HG02973 (cell line): ENCODE results near the gene PCBD2.
A peak's percentile ranks its signal among the peaks of the same experiment; 100 is the strongest.
"Not testable (repeated sequence)": the region's sequence is repeated elsewhere in the genome, so short reads cannot be mapped to it uniquely, and the experiment has no call there.

ENCODE experiments used
- ATAC-seq: cut with Tn5 transposase; IDR thresholded peaks from one replicate; pipeline ENCODE4 v1.9.1; 2021; ENCODE audit warnings: moderate library complexity; ENCODE audit not compliant: unreplicated experiment

PCBD2 gene

GRCh38 chr5:134905246-134905996 lies 490 bp downstream of the PCBD2 start:
- ATAC-seq = peak; percentile 23

GRCh38 chr5:134906811-134907210 lies 1.9 kb downstream of the PCBD2 start:
- no peak for ATAC-seq

- not testable (repeated sequence) for ATAC-seq
These were observed 5.8 kb downstream of the PCBD2 start for GRCh38 chr5:134910752-134911151.

GRCh38 chr5:134911285-134912206 lies 6.6 kb downstream of the PCBD2 start:
- ATAC-seq = no peak

GRCh38 chr5:134913254-134913653 lies 8.3 kb downstream of the PCBD2 start:
- no peak for ATAC-seq

- ATAC-seq = no peak
These were observed 8.9 kb downstream of the PCBD2 start for GRCh38 chr5:134913795-134914194.

GRCh38 chr5:134917070-134917815 lies 12.3 kb downstream of the PCBD2 start:
- ATAC-seq = no peak

GRCh38 chr5:134918861-134919260 lies 13.9 kb downstream of the PCBD2 start:
- no peak for ATAC-seq

- no peak for ATAC-seq
These were observed 16.1 kb downstream of the PCBD2 start for GRCh38 chr5:134920848-134921575.

- no peak for ATAC-seq
These were observed 27.6 kb downstream of the PCBD2 start for GRCh38 chr5:134932508-134932907.

GRCh38 chr5:134934202-134934601 lies 29.3 kb downstream of the PCBD2 start:
- ATAC-seq = no peak

GRCh38 chr5:134935711-134936602 lies 31.0 kb downstream of the PCBD2 start:
- no peak for ATAC-seq

- ATAC-seq = no peak
These were observed 32.6 kb downstream of the PCBD2 start for GRCh38 chr5:134937526-134937925.

GRCh38 chr5:134938030-134938429 lies 33.1 kb downstream of the PCBD2 start:
- no peak for ATAC-seq

- no peak for ATAC-seq
These were observed 34.6 kb downstream of the PCBD2 start for GRCh38 chr5:134939500-134939899.

- ATAC-seq = no peak
These were observed 38.6 kb downstream of the PCBD2 start for GRCh38 chr5:134943547-134943946.

- no peak for ATAC-seq
These were observed 39.7 kb downstream of the PCBD2 start for GRCh38 chr5:134944630-134945029.

- ATAC-seq = no peak
These were observed 40.1 kb downstream of the PCBD2 start for GRCh38 chr5:134945041-134945440.

- no peak for ATAC-seq
These were observed 44.0 kb downstream of the PCBD2 start for GRCh38 chr5:134948911-134949310.

- no peak for ATAC-seq
These were observed 44.4 kb downstream of the PCBD2 start for GRCh38 chr5:134949316-134949715.
